Lower leg skin (tissue), 3 donors: ENCODE data around the gene CMIP.

ENCODE experiments used
- POLR2A ChIP-seq, 2 donors: fragments of 450-650 bp; IDR thresholded peaks; one replicate each; pipeline ENCODE4 v1.6.1; 2016 to 2017; ENCODE audit warnings: antibody characterized with exemption in 2 of 2, mild to moderate bottlenecking in 1 of 2, moderate library complexity in 1 of 2
- TF ChIP-seq, protein P1 (sequence below), 3 donors: fragments of 450-650 bp; IDR thresholded peaks; one replicate each; pipeline ENCODE4 v1.5.1; 2016; ENCODE audit warnings: antibody characterized with exemption in 3 of 3, mild to moderate bottlenecking in 3 of 3, moderate library complexity in 2 of 3

- TF ChIP-seq, protein P1, sequence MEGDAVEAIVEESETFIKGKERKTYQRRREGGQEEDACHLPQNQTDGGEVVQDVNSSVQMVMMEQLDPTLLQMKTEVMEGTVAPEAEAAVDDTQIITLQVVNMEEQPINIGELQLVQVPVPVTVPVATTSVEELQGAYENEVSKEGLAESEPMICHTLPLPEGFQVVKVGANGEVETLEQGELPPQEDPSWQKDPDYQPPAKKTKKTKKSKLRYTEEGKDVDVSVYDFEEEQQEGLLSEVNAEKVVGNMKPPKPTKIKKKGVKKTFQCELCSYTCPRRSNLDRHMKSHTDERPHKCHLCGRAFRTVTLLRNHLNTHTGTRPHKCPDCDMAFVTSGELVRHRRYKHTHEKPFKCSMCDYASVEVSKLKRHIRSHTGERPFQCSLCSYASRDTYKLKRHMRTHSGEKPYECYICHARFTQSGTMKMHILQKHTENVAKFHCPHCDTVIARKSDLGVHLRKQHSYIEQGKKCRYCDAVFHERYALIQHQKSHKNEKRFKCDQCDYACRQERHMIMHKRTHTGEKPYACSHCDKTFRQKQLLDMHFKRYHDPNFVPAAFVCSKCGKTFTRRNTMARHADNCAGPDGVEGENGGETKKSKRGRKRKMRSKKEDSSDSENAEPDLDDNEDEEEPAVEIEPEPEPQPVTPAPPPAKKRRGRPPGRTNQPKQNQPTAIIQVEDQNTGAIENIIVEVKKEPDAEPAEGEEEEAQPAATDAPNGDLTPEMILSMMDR (IDR thresholded peaks at IDR 0.05): no peak
- TF ChIP-seq POLR2A (IDR thresholded peaks at IDR 0.05): no peak
Observed at GRCh38 chr16:81609323-81609892, 164.8 kb downstream of the CMIP start.
